Activated B cell treated with CpG ODN at 0.5 μM for 24 hours (primary cell): ENCODE data around the gene ADCY10. TPM values are rescaled to one million over a fixed set of nuclear protein-coding genes. Genes with fewer than 3 reads are reported as not detected.

Experiments
- ATAC-seq: fragments of 200-7000 bp; cut with Tn5 transposase; one replicate; pipeline ENCODE4 v1.10.0; 2021; ENCODE audit warnings: low read depth, mild to moderate bottlenecking, moderate library complexity
- CTCF ChIA-PET: fragments of 350-600 bp; sonication (Branson Sonifier 250); formaldehyde crosslinking; loops from one replicate; lab custom pipeline; 2021; ENCODE audit warnings: antibody characterized with exemption; lab: Charles Lee
- POLR2A ChIA-PET: fragments of 350-600 bp; sonication (Branson Sonifier 250); formaldehyde crosslinking; loops from one replicate; lab custom pipeline; 2021; ENCODE audit warnings: antibody characterized with exemption; lab: Charles Lee
- DNase-seq: peaks from one replicate; pipeline ENCODE4 v3.0.0; 2022
- H3K27ac Mint-ChIP-seq: one replicate; pipeline ENCODE4 v1.8.0; 2020; ENCODE audit warnings: mixed read lengths
- H3K27me3 Mint-ChIP-seq: one replicate; pipeline ENCODE4 v1.8.0; 2021; ENCODE audit warnings: mixed read lengths
- H3K36me3 Mint-ChIP-seq: one replicate; pipeline ENCODE4 v1.8.0; 2021; ENCODE audit warnings: low read depth, mixed read lengths
- H3K4me1 Mint-ChIP-seq: one replicate; pipeline ENCODE4 v1.8.0; 2021; ENCODE audit warnings: mixed read lengths
- H3K4me3 Mint-ChIP-seq: one replicate; pipeline ENCODE4 v1.8.0; 2020; ENCODE audit warnings: mild to moderate bottlenecking, mixed read lengths
- H3K9me3 Mint-ChIP-seq: one replicate; pipeline ENCODE4 v1.8.0; 2020; ENCODE audit warnings: mixed read lengths
- CTCF ChIP-seq: fragments of 200-600 bp; IDR thresholded peaks from one replicate; pipeline ENCODE4 v1.8.0; 2022; ENCODE audit warnings: antibody characterized with exemption, mild to moderate bottlenecking
- intact Hi-C: fragments of 100-400 bp; cut with micrococcal nuclease; formaldehyde crosslinking; loops from one replicate; pipeline ENCODE4 v1.15.1; 2024
- total RNA-seq: library from RNA; stranded (reverse); gene quantifications from 2 replicates; pipeline ENCODE4 v1.2.3, GENCODE V29; 2022

Gene ADCY10
- total RNA-seq, 1 donor from 2014 or later = 0.20 TPM

DNA sequence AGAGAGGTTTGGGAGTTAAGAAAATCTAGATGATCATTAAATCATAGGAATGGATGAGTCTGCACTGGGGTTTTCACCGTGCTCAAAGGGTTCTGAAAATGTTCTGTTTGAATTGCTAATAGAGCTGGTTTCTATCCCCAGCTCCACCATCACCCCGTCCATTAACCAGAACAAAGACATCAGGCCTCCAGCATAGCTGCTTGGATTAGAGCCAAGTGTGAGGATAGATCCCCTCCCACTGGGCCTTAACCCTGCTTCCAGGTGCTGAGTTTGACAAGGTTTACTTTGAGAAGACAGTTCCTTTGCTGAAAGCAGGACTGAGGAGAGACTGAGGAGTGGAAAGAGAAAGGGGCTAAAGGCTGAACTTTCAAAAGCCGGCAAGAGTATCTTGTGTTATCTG lies 143.8 kb downstream of the ADCY10 start:
- intact Hi-C loops = no loop called here
- DNase-seq = no peak
- Mint-ChIP-seq H3K4me3 (no peak overlapping the region), H3K36me3 (peaks cover 68% of the 10 kb centered on the region), H3K4me1 (no peaks in the 10 kb centered on the region), H3K27ac (no peak overlapping the region), H3K27me3 (no peaks in the 10 kb centered on the region), H3K9me3 (no peaks in the 10 kb centered on the region)
- ATAC-seq = no peak
- POLR2A ChIA-PET = no interaction called here
- CTCF ChIA-PET = no interaction called here
- TF ChIP-seq CTCF = no peak

DNA sequence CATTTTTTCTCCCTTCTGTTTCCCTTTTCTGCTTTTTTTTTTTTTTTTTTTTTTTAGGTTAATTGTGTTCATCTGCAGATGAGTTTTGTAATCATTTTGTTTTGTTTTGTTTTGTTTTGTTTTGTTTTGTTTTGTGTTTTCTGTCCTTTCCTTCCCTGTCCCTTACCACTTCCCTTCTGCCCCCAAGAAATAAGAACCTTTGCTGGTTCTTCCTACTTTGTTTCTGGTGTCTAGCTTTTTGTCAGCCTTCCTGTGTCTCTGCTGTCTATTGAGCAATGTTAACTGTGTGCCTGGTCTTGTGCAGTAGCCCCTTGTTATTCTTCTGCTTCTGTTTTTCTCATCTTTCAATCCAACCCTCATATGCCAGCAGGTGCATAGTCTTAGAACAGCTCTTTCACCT lies 146.2 kb downstream of the ADCY10 start:
- no peak for DNase-seq
- intact Hi-C loops = no loop called here
- peaks cover 58% of the 10 kb centered on the region for H3K36me3 Mint-ChIP-seq
- POLR2A ChIA-PET = no interaction called here
- H3K9me3 Mint-ChIP-seq = no peaks in the 10 kb centered on the region
- H3K4me3 Mint-ChIP-seq = no peak overlapping the region
- no peak for TF ChIP-seq CTCF
- CTCF ChIA-PET = no interaction called here
- no peaks in the 10 kb centered on the region for H3K27me3 Mint-ChIP-seq
- no peaks in the 10 kb centered on the region for H3K4me1 Mint-ChIP-seq
- H3K27ac Mint-ChIP-seq = no peak overlapping the region
- no peak for ATAC-seq

GRCh38 chr1:167766538-167766937 lies 147.4 kb downstream of the ADCY10 start:
- CTCF ChIA-PET = no interaction called here
- H3K27me3 Mint-ChIP-seq = no peaks in the 10 kb centered on the region
- H3K4me3 Mint-ChIP-seq = no peak overlapping the region
- H3K36me3 Mint-ChIP-seq = peaks cover 46% of the 10 kb centered on the region
- TF ChIP-seq CTCF = no peak
- POLR2A ChIA-PET = no interaction called here
- intact Hi-C loops = no loop called here
- DNase-seq = no peak
- no peaks in the 10 kb centered on the region for H3K9me3 Mint-ChIP-seq
- no peak overlapping the region for H3K27ac Mint-ChIP-seq
- H3K4me1 Mint-ChIP-seq = peaks cover under 1% of the 10 kb centered on the region
- ATAC-seq = no peak

DNA sequence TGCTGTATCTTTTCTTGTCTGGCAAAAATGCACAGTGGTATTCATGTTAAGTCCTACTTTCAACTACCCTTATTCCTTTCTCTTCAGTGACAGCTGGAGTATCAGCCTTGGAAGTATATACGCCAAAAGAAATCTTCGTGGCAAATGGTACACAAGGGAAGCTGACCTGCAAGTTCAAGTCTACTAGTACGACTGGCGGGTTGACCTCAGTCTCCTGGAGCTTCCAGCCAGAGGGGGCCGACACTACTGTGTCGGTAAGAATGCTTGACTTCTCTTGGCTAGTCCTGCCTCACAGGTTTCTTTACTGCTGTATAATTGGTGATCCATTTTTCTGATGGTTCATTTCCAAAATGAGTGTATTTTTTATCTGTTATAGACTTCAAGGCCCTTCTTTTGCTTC lies 148.4 kb downstream of the ADCY10 start:
- intact Hi-C loops = no loop called here

More for the DNA sequence above, 148.4 kb downstream of the ADCY10 start:
- no peak for DNase-seq
- no peak overlapping the region for H3K4me3 Mint-ChIP-seq
- ChIA-PET CTCF (no interaction called here), POLR2A (interaction anchor here (0.7 kb wide), 1 partner anchor 51 kb away, joined by 3 read pairs; no protein-coding TSS in a partner anchor)
- no peaks in the 10 kb centered on the region for H3K27me3 Mint-ChIP-seq
- no peak for TF ChIP-seq CTCF
- H3K9me3 Mint-ChIP-seq = no peaks in the 10 kb centered on the region
- peaks cover 9% of the 10 kb centered on the region for H3K4me1 Mint-ChIP-seq
- no peak overlapping the region for H3K27ac Mint-ChIP-seq
- ATAC-seq = no peak
- peaks cover 42% of the 10 kb centered on the region for H3K36me3 Mint-ChIP-seq
